ENCODE measurements around the gene CERK. TPM values are rescaled to one million over a fixed set of nuclear protein-coding genes. Genes with fewer than 3 reads are reported as not detected.

The CERK gene
- total and polyA plus RNA-seq, 2 of the 8 experiments (the other 6 are each of a cell fraction or from before 2014, with no cell fraction given) = 26.6 to 59.0 TPM

DNA sequence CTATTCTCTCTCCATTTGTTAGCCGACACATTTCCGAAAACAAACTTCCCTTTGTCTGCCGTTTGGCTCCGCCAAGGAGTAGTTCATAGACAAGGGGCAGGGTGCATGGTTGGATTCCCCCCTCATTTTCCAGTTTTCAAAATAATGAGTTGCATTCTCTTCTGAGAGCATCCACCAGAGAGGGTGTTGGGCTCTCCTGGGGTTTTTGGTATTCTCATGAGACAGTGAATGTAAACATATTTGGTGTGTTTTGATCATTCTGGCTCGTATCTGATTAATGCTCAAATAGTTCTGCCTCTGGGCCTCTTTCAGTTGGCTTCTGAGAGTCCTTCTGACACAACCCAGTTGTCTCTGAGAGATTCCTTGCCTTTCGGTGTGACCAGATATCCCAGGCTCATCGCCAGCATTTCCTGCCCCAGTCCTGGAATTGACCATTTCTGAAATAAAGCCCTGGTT, 96.2 kb downstream of the CERK start (continued):
- TF ChIP-seq, protein P1, sequence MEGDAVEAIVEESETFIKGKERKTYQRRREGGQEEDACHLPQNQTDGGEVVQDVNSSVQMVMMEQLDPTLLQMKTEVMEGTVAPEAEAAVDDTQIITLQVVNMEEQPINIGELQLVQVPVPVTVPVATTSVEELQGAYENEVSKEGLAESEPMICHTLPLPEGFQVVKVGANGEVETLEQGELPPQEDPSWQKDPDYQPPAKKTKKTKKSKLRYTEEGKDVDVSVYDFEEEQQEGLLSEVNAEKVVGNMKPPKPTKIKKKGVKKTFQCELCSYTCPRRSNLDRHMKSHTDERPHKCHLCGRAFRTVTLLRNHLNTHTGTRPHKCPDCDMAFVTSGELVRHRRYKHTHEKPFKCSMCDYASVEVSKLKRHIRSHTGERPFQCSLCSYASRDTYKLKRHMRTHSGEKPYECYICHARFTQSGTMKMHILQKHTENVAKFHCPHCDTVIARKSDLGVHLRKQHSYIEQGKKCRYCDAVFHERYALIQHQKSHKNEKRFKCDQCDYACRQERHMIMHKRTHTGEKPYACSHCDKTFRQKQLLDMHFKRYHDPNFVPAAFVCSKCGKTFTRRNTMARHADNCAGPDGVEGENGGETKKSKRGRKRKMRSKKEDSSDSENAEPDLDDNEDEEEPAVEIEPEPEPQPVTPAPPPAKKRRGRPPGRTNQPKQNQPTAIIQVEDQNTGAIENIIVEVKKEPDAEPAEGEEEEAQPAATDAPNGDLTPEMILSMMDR (IDR thresholded peaks at IDR 0.05; ENCODE audit: control extremely low read depth in 1 of 3, insufficient read depth in 1 of 3, low read depth in 1 of 3, low read length in 3 of 3) = no peak
- TF ChIP-seq RAD21 (IDR thresholded peaks at IDR 0.05 in 1 of 2, conservative IDR thresholded peaks at IDR 0.05 in 1 of 2; ENCODE audit: low read depth in 2 of 2, low read length in 2 of 2) (no peak), EGR1 (IDR thresholded peaks at IDR 0.05; ENCODE audit: borderline replicate concordance, low read depth, low read length) (no peak), BRCA1 (IDR thresholded peaks at IDR 0.05; ENCODE audit: low read depth, low read length) (no peak), CEBPB (IDR thresholded peaks at IDR 0.05; ENCODE audit: low read depth, low read length) (no peak), RNF2 (IDR thresholded peaks at IDR 0.05; ENCODE audit: borderline replicate concordance, low read depth, low read length, missing control alignments, poor library complexity, severe bottlenecking) (no peak), BACH1 (IDR thresholded peaks at IDR 0.05; ENCODE audit: low read length) (no peak), MAFK (IDR thresholded peaks at IDR 0.05; ENCODE audit: low read depth, low read length) (no peak)

Measured in H1 (cell line).